ENCODE measurements around the gene SEMA5A.

SEMA5A gene, protein sequence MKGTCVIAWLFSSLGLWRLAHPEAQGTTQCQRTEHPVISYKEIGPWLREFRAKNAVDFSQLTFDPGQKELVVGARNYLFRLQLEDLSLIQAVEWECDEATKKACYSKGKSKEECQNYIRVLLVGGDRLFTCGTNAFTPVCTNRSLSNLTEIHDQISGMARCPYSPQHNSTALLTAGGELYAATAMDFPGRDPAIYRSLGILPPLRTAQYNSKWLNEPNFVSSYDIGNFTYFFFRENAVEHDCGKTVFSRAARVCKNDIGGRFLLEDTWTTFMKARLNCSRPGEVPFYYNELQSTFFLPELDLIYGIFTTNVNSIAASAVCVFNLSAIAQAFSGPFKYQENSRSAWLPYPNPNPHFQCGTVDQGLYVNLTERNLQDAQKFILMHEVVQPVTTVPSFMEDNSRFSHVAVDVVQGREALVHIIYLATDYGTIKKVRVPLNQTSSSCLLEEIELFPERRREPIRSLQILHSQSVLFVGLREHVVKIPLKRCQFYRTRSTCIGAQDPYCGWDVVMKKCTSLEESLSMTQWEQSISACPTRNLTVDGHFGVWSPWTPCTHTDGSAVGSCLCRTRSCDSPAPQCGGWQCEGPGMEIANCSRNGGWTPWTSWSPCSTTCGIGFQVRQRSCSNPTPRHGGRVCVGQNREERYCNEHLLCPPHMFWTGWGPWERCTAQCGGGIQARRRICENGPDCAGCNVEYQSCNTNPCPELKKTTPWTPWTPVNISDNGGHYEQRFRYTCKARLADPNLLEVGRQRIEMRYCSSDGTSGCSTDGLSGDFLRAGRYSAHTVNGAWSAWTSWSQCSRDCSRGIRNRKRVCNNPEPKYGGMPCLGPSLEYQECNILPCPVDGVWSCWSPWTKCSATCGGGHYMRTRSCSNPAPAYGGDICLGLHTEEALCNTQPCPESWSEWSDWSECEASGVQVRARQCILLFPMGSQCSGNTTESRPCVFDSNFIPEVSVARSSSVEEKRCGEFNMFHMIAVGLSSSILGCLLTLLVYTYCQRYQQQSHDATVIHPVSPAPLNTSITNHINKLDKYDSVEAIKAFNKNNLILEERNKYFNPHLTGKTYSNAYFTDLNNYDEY

DNA sequence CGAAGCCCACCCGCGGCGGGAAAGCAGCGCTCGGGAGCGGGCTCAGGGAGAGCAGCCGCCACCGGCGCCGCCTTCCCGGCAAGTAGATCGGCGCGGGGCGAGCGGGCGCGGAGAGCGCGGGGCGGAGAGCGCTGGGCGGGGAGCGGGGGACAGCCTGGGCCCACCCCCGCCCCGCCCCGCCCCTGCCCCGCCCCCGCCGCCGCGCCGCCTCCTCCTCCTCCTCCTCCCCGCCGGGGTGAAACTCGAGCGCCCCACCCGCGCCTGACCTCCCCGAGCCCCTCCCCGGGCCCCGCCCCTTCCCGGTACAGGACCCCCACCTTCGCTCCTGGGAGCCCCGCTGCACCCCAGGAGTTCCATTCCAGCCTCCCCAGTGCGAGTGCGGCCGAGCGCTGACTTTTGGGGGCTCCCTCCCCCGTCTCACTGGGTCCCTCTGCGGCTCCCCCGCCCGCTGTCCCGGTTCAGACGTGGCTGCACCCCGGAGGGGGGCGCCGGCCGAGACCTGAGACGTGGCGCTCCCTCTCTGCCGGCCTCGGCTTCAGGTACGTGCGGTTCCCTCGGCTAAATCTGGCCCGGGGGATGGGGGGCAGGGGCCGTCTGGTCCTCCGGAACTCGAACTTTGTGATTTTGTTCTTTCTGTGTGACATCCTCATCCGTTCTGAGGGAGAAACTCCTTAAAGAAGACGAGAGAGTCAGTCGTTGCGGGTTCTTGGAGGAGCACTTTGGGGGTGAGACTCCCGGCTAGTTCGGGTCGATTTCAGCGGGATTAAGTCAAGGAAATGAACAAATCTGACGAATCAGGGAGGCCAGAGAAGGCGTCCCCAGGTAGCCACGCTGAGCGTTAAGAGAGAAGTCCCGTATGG, at the start of gene SEMA5A:
Gene SEMA5A, minus strand, starts transcription at position 84 of the 860 bp plus-strand sequence. CDS start 166,129 bp downstream, outside the sequence.
- DNase-seq (ENCODE audit: low spot score), result peak; percentile 80

GRCh38 chr5:9594913-9595312, 49.0 kb upstream of the SEMA5A start:
- no peak for DNase-seq (ENCODE audit: low spot score)

DNA sequence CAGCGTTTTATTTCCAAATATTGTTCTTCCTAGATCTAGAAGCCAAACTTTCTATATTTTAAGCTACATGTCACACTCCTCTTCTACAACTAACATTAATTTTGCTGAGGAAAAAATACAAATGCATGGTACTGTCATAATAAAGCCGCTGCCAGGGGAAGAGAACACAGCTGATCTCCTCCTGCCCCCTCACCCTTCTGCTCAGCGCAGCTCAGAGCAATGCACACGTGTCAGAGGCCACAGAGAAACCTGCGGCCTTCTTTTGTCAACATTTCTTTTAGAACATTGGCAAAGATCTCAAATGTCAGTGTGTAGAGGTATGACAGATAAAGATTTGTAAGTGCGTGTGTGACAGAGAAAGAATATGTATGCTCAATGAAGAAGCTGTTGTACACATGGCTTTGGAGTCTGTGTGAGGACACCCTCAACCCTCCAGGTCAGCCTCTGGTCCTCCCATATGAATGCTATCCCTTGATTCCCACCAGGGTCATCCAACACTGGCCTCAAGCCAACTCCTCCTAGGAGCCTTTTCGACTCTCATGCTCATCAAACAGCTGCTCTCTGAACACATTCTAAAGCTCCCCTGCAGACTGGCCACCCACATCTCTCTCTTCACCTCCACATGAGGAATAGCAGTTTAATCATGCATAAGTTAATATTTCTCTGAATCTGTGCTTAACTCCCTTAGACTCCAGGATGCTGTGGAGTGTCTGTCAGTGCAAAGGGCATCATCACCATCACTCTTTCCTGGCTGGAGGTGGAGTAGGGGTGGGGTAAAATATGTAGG, 43.4 kb upstream of the SEMA5A start:
- DNase-seq (ENCODE audit: low spot score), result peak; percentile 31

GRCh38 chr5:9588254-9588653, 42.4 kb upstream of the SEMA5A start:
- DNase-seq (ENCODE audit: low spot score), result no peak

DNA sequence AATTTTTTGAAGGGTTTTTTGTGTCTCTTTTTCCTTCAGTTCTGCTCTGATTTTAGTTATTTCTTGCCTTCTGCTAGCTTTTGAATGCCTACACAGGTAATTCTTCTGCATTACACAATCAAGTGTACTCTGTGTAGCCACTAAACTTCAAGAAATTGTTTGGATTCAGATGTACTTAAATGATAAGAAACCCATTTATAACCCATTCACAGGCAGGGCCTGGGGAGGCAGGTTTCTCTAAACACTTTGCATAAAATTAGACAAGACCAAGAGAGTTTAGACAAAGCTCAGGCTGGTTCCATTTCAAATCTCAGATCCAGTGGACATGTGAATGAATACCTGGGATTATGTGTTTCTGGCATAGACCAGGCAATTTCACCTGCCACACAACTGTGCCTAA, 41.3 kb upstream of the SEMA5A start:
- no peak for DNase-seq (ENCODE audit: low spot score)

GRCh38 chr5:9582406-9582805, 36.5 kb upstream of the SEMA5A start:
- DNase-seq (ENCODE audit: low spot score), result no peak

DNA sequence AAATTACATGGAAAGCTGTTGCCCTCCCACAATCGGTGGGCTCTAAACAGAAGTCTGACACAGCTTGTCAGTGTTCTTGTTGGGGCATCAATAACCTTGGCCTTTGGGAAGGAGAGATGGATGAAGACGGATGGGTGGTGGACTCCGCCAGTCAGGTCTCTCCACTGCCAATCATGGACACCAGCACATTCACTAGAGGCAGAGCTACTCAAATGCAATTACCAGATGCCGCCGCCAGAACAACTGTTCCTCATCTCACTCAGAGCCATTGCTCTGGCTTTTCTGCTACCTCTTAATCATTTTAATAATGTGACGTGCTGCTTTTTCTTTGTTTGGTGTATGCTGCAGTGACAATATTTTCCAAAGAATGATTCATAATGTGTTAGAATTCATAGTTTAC, 27.9 kb upstream of the SEMA5A start:
- no peak for DNase-seq (ENCODE audit: low spot score)

DNA sequence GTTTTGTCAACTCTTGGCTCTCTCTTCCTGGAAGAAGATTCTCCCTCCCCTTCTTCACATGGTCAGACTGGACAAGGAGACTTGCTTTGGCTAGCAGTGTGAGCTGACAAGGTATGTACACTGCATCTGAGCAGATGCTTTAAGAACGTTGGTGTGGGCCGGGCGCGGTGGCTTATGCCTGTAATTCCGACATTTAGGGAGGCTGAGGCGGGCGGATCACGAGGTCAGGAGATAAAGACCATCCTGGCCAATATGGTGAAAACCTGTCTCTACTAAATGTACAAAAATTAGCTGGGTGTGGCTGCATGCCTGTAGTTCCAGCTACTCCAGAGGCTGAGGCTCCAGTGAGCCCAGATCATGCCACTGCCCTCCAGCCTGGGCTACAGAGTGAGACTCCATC, 26.4 kb upstream of the SEMA5A start:
- DNase-seq (ENCODE audit: low spot score), result no peak

DNA sequence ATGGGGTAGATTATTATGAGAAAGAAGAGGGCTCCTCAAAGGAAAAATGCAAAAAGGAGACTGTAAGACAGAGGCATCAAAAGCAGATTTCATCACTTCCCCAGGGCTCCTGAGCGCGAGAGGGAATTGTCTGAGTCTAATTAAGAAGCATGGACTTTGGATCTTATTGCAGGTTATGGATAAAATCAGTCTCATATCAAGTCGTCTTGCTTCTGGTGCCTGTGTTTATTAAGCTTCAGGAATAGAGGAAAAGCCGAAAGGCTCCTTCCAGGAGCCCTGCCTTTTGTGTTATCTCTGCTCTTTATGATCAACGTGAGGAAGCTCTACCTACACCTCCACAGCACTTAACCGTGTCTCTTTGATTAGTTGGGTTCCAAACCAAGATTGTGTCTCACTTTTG, 25.0 kb upstream of the SEMA5A start:
- DNase-seq (ENCODE audit: low spot score), result no peak

DNA sequence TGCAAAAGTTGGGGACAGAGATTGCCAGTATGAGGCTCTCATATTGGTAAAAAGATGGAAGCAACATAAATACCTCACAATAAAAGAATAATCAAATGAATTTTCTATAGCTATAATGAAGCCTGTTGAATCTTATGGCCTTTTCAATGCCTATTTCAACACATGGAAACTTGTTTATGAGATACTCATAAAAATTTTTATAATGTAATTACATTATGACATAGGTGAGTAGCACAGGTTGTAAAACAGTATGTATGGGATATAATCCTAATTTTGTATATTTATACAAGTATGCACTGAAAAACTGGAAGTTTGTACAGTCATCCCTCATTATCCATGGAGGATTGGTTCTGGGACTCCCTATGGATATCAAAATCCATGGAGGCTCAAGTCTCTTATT, 21.2 kb upstream of the SEMA5A start:
- DNase-seq (ENCODE audit: low spot score), result no peak

DNA sequence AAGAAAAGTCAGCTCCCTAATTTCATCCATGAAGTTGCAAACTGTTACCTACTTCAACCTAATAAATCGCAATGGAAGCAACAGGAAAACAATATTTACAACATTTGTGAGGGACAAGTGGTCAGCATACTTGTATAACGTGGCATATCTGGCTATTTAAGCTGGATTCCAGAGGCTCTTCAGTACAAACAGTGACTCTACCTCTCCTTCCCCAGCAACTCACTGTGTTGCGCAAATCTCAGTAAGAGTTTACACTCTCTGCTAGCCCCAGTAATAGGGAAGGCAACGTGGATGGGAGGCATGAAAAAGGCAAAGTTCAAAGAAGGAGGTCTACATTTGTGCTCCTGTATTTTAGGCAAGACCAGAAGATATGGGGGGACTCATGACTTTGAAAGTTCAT, 18.9 kb upstream of the SEMA5A start:
- DNase-seq (ENCODE audit: low spot score), result no peak

- no peak for DNase-seq (ENCODE audit: low spot score)
These were observed 16.3 kb upstream of the SEMA5A start for GRCh38 chr5:9562141-9562540.

DNA sequence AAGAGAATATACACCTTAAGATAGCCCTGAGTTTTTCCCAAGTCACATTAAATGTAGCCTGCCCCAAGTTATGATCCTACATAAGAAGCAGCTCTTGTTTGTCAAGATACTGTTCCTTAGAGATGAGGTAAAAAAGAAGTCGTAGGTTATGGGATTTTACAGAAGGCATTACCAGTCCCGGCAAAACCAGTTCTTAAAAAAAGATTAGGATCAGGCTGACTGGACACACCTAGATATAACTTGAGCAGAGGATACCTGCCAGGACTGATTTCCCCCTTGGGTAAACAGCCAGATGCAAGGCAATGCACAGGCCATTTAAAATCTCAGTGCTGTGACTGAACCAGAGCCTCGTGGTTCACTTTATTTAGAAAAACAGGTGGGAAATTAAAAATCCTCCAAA, 14.1 kb upstream of the SEMA5A start:
- no peak for DNase-seq (ENCODE audit: low spot score)

DNA sequence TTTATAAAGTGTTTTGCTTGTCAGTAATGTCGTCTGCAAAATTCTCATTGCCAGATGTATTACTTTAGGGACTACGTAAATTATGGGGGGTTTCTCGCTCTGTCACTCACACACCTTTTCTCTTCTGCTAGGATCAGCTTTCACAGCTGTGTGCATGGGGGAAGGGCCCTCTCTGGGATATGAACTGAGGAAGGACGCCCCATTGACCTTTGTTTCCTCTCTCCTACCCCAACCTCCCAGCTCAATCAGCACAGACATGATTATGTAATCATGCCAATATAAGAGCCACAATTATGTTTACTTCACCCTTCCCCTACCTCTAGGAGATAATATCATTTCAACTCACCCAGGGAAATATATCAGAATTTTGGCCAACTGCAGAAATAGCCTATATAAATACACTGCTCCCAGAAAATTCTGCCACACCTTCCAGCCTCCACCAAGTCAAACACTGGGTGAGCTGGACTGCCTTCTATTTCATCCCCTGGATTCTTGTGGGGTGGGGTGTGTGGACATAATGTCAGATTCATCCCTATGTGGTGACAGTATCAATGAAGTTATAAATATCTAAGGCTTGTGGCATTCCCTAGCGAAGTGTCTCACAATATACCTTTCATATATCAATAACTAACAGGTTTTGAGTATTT, 12.6 kb upstream of the SEMA5A start:
- no peak for DNase-seq (ENCODE audit: low spot score)

GRCh38 chr5:9557696-9558095, 11.8 kb upstream of the SEMA5A start:
- no peak for DNase-seq (ENCODE audit: low spot score)

DNA sequence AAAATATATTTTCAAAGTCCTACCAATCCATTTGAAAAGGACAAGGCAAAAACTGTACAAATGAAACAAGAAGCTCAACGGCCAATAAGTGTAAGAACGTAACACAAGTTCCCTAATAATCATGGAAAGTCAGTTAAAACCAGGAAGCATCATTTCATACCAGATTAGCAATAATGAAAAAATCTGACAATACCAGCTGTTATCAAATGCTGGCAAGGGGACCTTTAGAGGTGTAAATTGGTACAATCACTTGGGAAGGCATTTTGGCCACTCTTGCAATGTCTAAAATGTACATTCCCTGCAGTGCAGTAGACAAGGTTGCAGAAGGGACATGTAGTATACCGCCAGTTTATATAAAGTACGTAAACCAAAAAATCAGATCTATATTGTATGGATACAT, 10.1 kb upstream of the SEMA5A start:
- no peak for DNase-seq (ENCODE audit: low spot score)

- no peak for DNase-seq (ENCODE audit: low spot score)
These were observed 8.2 kb upstream of the SEMA5A start for GRCh38 chr5:9554122-9554521.

- no peak for DNase-seq (ENCODE audit: low spot score)
These were observed 7.7 kb upstream of the SEMA5A start for GRCh38 chr5:9553561-9553960.

GRCh38 chr5:9551567-9552537, 6.0 kb upstream of the SEMA5A start:
- no peak for DNase-seq (ENCODE audit: low spot score)
